GM18505 (cell line): ENCODE measurements around the gene TBX18.

Source experiments
- ATAC-seq: cut with Tn5 transposase; IDR thresholded peaks from one replicate; pipeline ENCODE4 v1.9.1; 2021; ENCODE audit not compliant: unreplicated experiment
- POLR2A ChIP-seq: IDR thresholded peaks from 4 replicates; pipeline ENCODE4 v1.6.1; 2011; ENCODE audit warnings: borderline replicate concordance; ENCODE audit not compliant: insufficient read depth, insufficient read length; ENCODE audit errors: extremely low read depth

The TBX18 gene

GRCh38 chr6:84764332-84765049, at the start of gene TBX18:
TBX18 (minus strand) TSS chr6:84764598; CDS start chr6:84764181, 417 bp downstream.
- no peak for TF ChIP-seq POLR2A
- ATAC-seq: no peak

- no peak for ATAC-seq
Observed at GRCh38 chr6:84811351-84811750, 47.0 kb upstream of the TBX18 start.

GRCh38 chr6:84809455-84809854, 45.1 kb upstream of the TBX18 start:
- ATAC-seq: no peak
- no peak for TF ChIP-seq POLR2A

More at GRCh38 chr6:84811351-84811750, 47.0 kb upstream of the TBX18 start:
- TF ChIP-seq POLR2A: no peak

- no peak for TF ChIP-seq POLR2A
- no peak for ATAC-seq
Observed at GRCh38 chr6:84808491-84809061, 44.2 kb upstream of the TBX18 start.

GRCh38 chr6:84805145-84805544, 40.7 kb upstream of the TBX18 start:
- no peak for TF ChIP-seq POLR2A
- no peak for ATAC-seq

- no peak for ATAC-seq
- TF ChIP-seq POLR2A: no peak
Observed at GRCh38 chr6:84804720-84805119, 40.3 kb upstream of the TBX18 start.

GRCh38 chr6:84801250-84801649, 36.9 kb upstream of the TBX18 start:
- no peak for TF ChIP-seq POLR2A
- no peak for ATAC-seq

- TF ChIP-seq POLR2A: no peak
- ATAC-seq: no peak
Observed at GRCh38 chr6:84798257-84798656, 33.9 kb upstream of the TBX18 start.

GRCh38 chr6:84796343-84796742, 31.9 kb upstream of the TBX18 start:
- no peak for ATAC-seq
- no peak for TF ChIP-seq POLR2A

- TF ChIP-seq POLR2A: no peak
- ATAC-seq: no peak
Observed at GRCh38 chr6:84791927-84792326, 27.5 kb upstream of the TBX18 start.

GRCh38 chr6:84791233-84791632, 26.8 kb upstream of the TBX18 start:
- no peak for TF ChIP-seq POLR2A
- no peak for ATAC-seq

GRCh38 chr6:84789170-84789569, 24.8 kb upstream of the TBX18 start:
- no peak for TF ChIP-seq POLR2A
- ATAC-seq: no peak

- TF ChIP-seq POLR2A: no peak
- ATAC-seq: no peak
Observed at GRCh38 chr6:84788689-84789088, 24.3 kb upstream of the TBX18 start.

- TF ChIP-seq POLR2A: no peak
- no peak for ATAC-seq
Observed at GRCh38 chr6:84785671-84786070, 21.3 kb upstream of the TBX18 start.
